A673 (cell line): ENCODE measurements around the gene KEL. TPM values are rescaled to one million over a fixed set of nuclear protein-coding genes. Genes with fewer than 3 reads are reported as not detected.

ENCODE experiments used
- BruUV-seq: library from RNA; stranded (reverse); fragments of 400-500 nt; replicated peaks from 2 replicates; lab custom pipeline; 2021; lab: Mats Ljungman, UMichigan
- CTCF ChIA-PET: fragments of 300-600 bp; sonication (Branson Sonifier 250); formaldehyde crosslinking; loops from one replicate; lab custom pipeline; 2022; ENCODE audit warnings: antibody characterized with exemption; lab: Charles Lee
- POLR2A ChIA-PET: fragments of 300-600 bp; sonication (Branson Sonifier 250); formaldehyde crosslinking; loops from one replicate; lab custom pipeline; 2022; ENCODE audit warnings: antibody characterized with exemption; ENCODE audit not compliant: low non-redundant PET; lab: Charles Lee
- DNase-seq: peaks from one replicate; pipeline ENCODE4 v3.0.0-alpha.2; 2015; ENCODE audit warnings: low spot score
- H3K27ac ChIP-seq: fragments of 200-600 bp; sonication (generic); 2 replicates; pipeline ENCODE4 v1.5.1; 2016; ENCODE audit warnings: mixed run types, low read depth, mild to moderate bottlenecking, mixed read lengths, antibody characterized with exemption, low read length; ENCODE audit not compliant: poor library complexity, severe bottlenecking
- H3K27me3 ChIP-seq: fragments of 200-600 bp; sonication (generic); replicated peaks from 2 replicates; pipeline ENCODE4 v1.6.1; 2017; ENCODE audit warnings: mixed run types, low read depth, mild to moderate bottlenecking, mixed read lengths, antibody characterized with exemption, low read length; ENCODE audit not compliant: insufficient read depth, poor library complexity
- H3K36me3 ChIP-seq: fragments of 200-600 bp; sonication (generic); 2 replicates; pipeline ENCODE4 v1.6.1; 2016; ENCODE audit warnings: mixed run types, mild to moderate bottlenecking, mixed read lengths, antibody characterized with exemption, low read length; ENCODE audit not compliant: insufficient read depth, poor library complexity, severe bottlenecking
- H3K4me1 ChIP-seq: fragments of 200-600 bp; sonication (generic); 2 replicates; pipeline ENCODE4 v1.6.1; 2017; ENCODE audit warnings: mixed run types, mild to moderate bottlenecking, mixed read lengths, antibody characterized with exemption, low read length; ENCODE audit not compliant: insufficient read depth, poor library complexity, severe bottlenecking
- H3K4me3 ChIP-seq: fragments of 200-600 bp; sonication (generic); 2 replicates; pipeline ENCODE4 v1.5.1; 2016; ENCODE audit warnings: low read depth, mixed run types, mild to moderate bottlenecking, mixed read lengths, low read length; ENCODE audit not compliant: poor library complexity, severe bottlenecking
- H3K9me3 ChIP-seq: fragments of 200-600 bp; sonication (generic); 2 replicates; pipeline ENCODE4 v1.6.1; 2016; ENCODE audit warnings: mixed run types, low read depth, mild to moderate bottlenecking, mixed read lengths, antibody characterized with exemption, low read length; ENCODE audit not compliant: poor library complexity, severe bottlenecking
- EZH2 ChIP-seq: fragments of 200-600 bp; sonication (generic); IDR thresholded peaks from 2 replicates; pipeline ENCODE4 v1.6.1; 2017; ENCODE audit warnings: borderline replicate concordance, low read depth, mild to moderate bottlenecking, mixed read lengths, antibody characterized with exemption, low read length; ENCODE audit not compliant: poor library complexity, severe bottlenecking
- intact Hi-C: fragments of 100-400 bp; cut with micrococcal nuclease; formaldehyde crosslinking; loops from one replicate; pipeline ENCODE4 v1.10.0; 2022; ENCODE audit not compliant: unreplicated experiment
- total RNA-seq: library from RNA; stranded (reverse); gene quantifications from 2 replicates; pipeline ENCODE4 v1.2.3, GENCODE V29; 2021
- TF ChIP-seq, protein P1 (sequence below): fragments of 300-800, 200-600 bp; sonication (generic); conservative IDR thresholded peaks from 2 replicates; pipeline ENCODE4 v1.5.1; 2017; ENCODE audit warnings: low read depth, mild to moderate bottlenecking, antibody characterized with exemption, low read length, moderate library complexity, mixed read lengths

Gene KEL
- total RNA-seq, 1 experiment from 2014 or later: not detected

DNA sequence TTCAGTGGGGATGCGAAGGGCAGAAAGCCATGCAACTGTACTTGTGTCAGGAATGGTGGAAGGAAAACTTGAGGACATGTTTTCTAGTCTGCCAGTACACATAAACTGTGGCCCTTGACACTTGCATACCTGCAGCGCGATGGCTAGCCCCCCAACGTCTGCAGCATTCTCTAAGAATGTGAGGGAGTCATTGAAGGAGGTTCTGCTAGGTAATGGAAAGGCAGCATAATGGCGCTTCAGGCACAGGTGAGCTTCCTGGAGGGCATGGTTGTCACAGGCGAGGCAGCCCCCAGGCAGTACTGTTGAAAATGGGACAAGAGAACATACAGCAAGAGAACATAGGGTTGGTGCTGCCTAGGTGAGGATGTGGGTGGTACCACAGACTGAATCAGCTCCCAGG lies 19.4 kb downstream of the KEL start:
- H3K9me3 ChIP-seq: no peaks in the 10 kb centered on the region
- no peaks in the 10 kb centered on the region for H3K27me3 ChIP-seq
- no TSS peak for BruUV-seq
- no peaks in the 10 kb centered on the region for H3K36me3 ChIP-seq
- intact Hi-C loops: loop anchor here (10.0 kb wide), 1 partner anchor 1158 kb away; no protein-coding TSS in a partner anchor
- no peak overlapping the region for H3K27ac ChIP-seq
- no peak overlapping the region for H3K4me3 ChIP-seq
- DNase-seq: no peak
- ChIA-PET CTCF (no interaction called here), POLR2A (no interaction called here)
- H3K4me1 ChIP-seq: no peaks in the 10 kb centered on the region
- no peak for TF ChIP-seq EZH2
- TF ChIP-seq, protein P1, sequence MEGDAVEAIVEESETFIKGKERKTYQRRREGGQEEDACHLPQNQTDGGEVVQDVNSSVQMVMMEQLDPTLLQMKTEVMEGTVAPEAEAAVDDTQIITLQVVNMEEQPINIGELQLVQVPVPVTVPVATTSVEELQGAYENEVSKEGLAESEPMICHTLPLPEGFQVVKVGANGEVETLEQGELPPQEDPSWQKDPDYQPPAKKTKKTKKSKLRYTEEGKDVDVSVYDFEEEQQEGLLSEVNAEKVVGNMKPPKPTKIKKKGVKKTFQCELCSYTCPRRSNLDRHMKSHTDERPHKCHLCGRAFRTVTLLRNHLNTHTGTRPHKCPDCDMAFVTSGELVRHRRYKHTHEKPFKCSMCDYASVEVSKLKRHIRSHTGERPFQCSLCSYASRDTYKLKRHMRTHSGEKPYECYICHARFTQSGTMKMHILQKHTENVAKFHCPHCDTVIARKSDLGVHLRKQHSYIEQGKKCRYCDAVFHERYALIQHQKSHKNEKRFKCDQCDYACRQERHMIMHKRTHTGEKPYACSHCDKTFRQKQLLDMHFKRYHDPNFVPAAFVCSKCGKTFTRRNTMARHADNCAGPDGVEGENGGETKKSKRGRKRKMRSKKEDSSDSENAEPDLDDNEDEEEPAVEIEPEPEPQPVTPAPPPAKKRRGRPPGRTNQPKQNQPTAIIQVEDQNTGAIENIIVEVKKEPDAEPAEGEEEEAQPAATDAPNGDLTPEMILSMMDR: no peak

DNA sequence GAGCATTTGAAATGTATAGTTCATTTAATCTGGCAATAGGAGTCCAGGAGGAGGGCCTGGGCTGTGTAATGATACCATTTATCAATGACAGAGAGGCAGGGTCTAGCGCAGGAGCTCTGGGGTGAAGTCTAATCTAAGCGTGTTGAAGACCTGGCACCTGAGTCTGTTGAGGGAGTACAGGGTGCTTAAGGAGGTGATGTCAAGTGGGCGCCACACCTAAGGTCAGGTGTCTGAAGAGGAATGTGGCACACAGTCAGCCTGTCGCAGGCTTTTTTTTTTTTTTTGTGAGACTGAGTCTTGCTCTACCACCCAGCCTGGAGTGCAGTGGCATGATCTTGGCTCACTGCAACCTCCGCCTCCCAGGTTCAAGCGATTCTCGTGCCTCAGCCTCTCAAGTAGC lies 20.6 kb downstream of the KEL start:
- no peaks in the 10 kb centered on the region for H3K9me3 ChIP-seq
- intact Hi-C loops: loop anchor here (10.0 kb wide), 1 partner anchor 1157 kb away; no protein-coding TSS in a partner anchor
- no peaks in the 10 kb centered on the region for H3K36me3 ChIP-seq
- ChIA-PET POLR2A (no interaction called here), CTCF (no interaction called here)
- BruUV-seq: no TSS peak
- no peak overlapping the region for H3K4me3 ChIP-seq
- no peak for DNase-seq
- no peaks in the 10 kb centered on the region for H3K27me3 ChIP-seq
- TF ChIP-seq, protein P1: no peak
- no peak for TF ChIP-seq EZH2
- no peaks in the 10 kb centered on the region for H3K4me1 ChIP-seq
- H3K27ac ChIP-seq: no peak overlapping the region

DNA sequence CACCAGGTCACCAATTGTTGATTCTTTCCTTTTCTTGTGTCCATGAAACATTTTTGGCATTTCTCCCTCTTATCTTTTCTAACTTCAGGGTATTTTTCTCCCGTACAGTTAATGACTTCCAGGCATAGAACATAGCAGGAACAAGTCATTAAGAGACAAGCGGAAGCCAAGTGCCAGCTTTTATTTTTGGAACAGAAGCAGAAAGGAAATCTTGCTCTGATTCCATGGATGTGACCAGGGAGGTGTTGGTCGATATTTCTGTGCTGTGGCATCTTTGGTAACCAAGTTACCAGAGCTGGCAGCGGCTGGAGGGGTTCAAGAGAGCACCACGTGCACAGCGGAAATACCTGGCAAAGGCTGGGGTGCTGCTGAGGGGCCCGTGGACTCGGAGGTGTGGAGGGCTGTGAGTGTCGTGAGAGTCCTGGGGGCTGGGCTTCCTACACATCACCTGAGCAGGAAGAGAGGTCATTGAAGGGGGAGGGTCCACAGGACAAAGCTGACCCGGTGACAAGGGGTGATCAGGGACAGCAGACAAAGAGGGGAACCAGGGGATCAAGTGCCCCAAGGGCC lies 21.1 kb downstream of the KEL start:
- CTCF ChIA-PET: no interaction called here
- TF ChIP-seq, protein P1: no peak
- TF ChIP-seq EZH2: no peak

More for the DNA sequence above, 21.1 kb downstream of the KEL start:
- DNase-seq: no peak
- intact Hi-C loops: loop anchor here (10.0 kb wide), 1 partner anchor 1156 kb away; no protein-coding TSS in a partner anchor
- Histone ChIP-seq H3K4me1 (no peaks in the 10 kb centered on the region), H3K4me3 (no peak overlapping the region), H3K27ac (no peak overlapping the region), H3K36me3 (no peaks in the 10 kb centered on the region), H3K27me3 (no peaks in the 10 kb centered on the region), H3K9me3 (no peaks in the 10 kb centered on the region)
- BruUV-seq: no TSS peak
- POLR2A ChIA-PET: no interaction called here
